ENCODE data around the gene PTGES. TPM values are rescaled to one million over a fixed set of nuclear protein-coding genes. Genes with fewer than 3 reads are reported as not detected.
A peak's percentile ranks its signal among the peaks of the same experiment; 100 is the strongest.
"Not testable (repeated sequence)": the region's sequence is repeated elsewhere in the genome, so short reads cannot be mapped to it uniquely, and the experiment has no call there.

Gene PTGES
- total and polyA plus RNA-seq, 8 donors = 3.2 to 9.8 (median 6.1) TPM

- Histone ChIP-seq H3K4me3 (no peak overlapping the region), H3K27me3 (no peaks in the 10 kb centered on the region), H3K4me1 (peaks cover 0 to 69% of the 10 kb centered on the region in 2 donors), H3K36me3 (no peaks in the 10 kb centered on the region), H3K9me3 (no peaks in the 10 kb centered on the region), H3K27ac (peak overlapping the region; percentile 70 to 71)
- ATAC-seq (peak; percentile 94), DNase-seq (peak in 3 of 4 donors; percentile 82 to 98 (median 97))
- TF ChIP-seq CTCF (IDR thresholded peaks at IDR 0.05) = no peak
- intact Hi-C loops (cut with DNase I) = no loop called here
These were observed 24.3 kb upstream of the PTGES start for GRCh38 chr9:129776938-129777768.

- H3K27me3 ChIP-seq = no peaks in the 10 kb centered on the region
- H3K27ac ChIP-seq = peak overlapping the region; percentile 70 to 71
- no peak for TF ChIP-seq CTCF (IDR thresholded peaks at IDR 0.05)
- DNase-seq (peak in 1 of 4 donors; percentile 7), ATAC-seq (no peak)
- no peaks in the 10 kb centered on the region for H3K9me3 ChIP-seq
- intact Hi-C loops (cut with DNase I) = no loop called here
- H3K4me1 ChIP-seq = peaks cover 0 to 69% of the 10 kb centered on the region in 2 donors
- H3K4me3 ChIP-seq = no peak overlapping the region
- H3K36me3 ChIP-seq = no peaks in the 10 kb centered on the region
These were observed 23.7 kb upstream of the PTGES start for GRCh38 chr9:129776566-129776937.

- intact Hi-C loops (cut with DNase I); ATAC-seq; H3K27ac ChIP-seq; DNase-seq; H3K27me3 ChIP-seq; H3K9me3 ChIP-seq; H3K4me3 ChIP-seq; H3K36me3 ChIP-seq: not testable (repeated sequence)
- H3K4me1 ChIP-seq = peaks cover 0 to 69% of the 10 kb centered on the region in 2 donors
These were observed 23.3 kb upstream of the PTGES start for GRCh38 chr9:129776096-129776495.

GRCh38 chr9:129775448-129775798 lies 22.6 kb upstream of the PTGES start:
- H3K4me1 ChIP-seq = peaks cover 0 to 67% of the 10 kb centered on the region in 2 donors
- DNase-seq = no peak
- TF ChIP-seq CTCF (IDR thresholded peaks at IDR 0.05) = no peak
- intact Hi-C loops (cut with DNase I) = no loop called here
- no peaks in the 10 kb centered on the region for H3K36me3 ChIP-seq
- H3K27me3 ChIP-seq = no peaks in the 10 kb centered on the region
- no peak overlapping the region for H3K27ac ChIP-seq
- no peaks in the 10 kb centered on the region for H3K9me3 ChIP-seq
- no peak for ATAC-seq
- no peak overlapping the region for H3K4me3 ChIP-seq

- H3K9me3 ChIP-seq = no peaks in the 10 kb centered on the region
- DNase-seq = no peak
- no peaks in the 10 kb centered on the region for H3K36me3 ChIP-seq
- TF ChIP-seq CTCF (IDR thresholded peaks at IDR 0.05) = no peak
- H3K27me3 ChIP-seq = no peaks in the 10 kb centered on the region
- no peak overlapping the region for H3K4me3 ChIP-seq
- ATAC-seq = no peak
- intact Hi-C loops (cut with DNase I) = no loop called here
- peaks cover 0 to 62% of the 10 kb centered on the region in 2 donors for H3K4me1 ChIP-seq
- H3K27ac ChIP-seq = no peak overlapping the region
These were observed 22.1 kb upstream of the PTGES start for GRCh38 chr9:129774791-129775447.

All from left lung (tissue), 10 donors.